ENCODE results near the gene PKMYT1.

Gene PKMYT1

GRCh38 chr16:2942045-2942444, 38.2 kb downstream of the PKMYT1 start:
- Histone ChIP-seq H3K27me3 (ENCODE audit: control insufficient read depth, low read length) (no peaks in the 10 kb centered on the region), H3K4me2 (ENCODE audit: low read length) (no peak overlapping the region), H3K9me3 (ENCODE audit: control insufficient read depth, insufficient read depth, low read length) (no peaks in the 10 kb centered on the region), H3K4me1 (ENCODE audit: control insufficient read depth, low read length) (no peaks in the 10 kb centered on the region), H3K4me3 (ENCODE audit: low read length) (no peak overlapping the region), H3F3A (ENCODE audit: control insufficient read depth, insufficient read depth) (no peaks in the 10 kb centered on the region), H3K9me2 (replicated peaks; ENCODE audit: control insufficient read depth, low read length) (no peaks in the 10 kb centered on the region), H3K79me2 (ENCODE audit: control insufficient read depth, low read length) (no peaks in the 10 kb centered on the region), H4K20me1 (ENCODE audit: control insufficient read depth, insufficient read depth, low read depth, low read length) (no peaks in the 10 kb centered on the region), H3K27ac (ENCODE audit: low read depth, low read length) (no peak overlapping the region), H3K36me3 (ENCODE audit: control insufficient read depth, low read length) (peaks cover 5% of the 10 kb centered on the region; the same call in 1 of the 2 replicates)
- TF ChIP-seq CTCF (IDR thresholded peaks at IDR 0.05; ENCODE audit: low read depth, low read length, poor library complexity, severe bottlenecking) (no peak), EZH2phosphoT487 (IDR thresholded peaks at IDR 0.05; ENCODE audit: borderline replicate concordance, low read length) (no peak)

- no peak overlapping the region for H3K4me2 ChIP-seq (ENCODE audit: low read length)
- H3K36me3 ChIP-seq (ENCODE audit: control insufficient read depth, low read length) = peaks cover 5% of the 10 kb centered on the region; the same call in 1 of the 2 replicates
- TF ChIP-seq EZH2phosphoT487 (IDR thresholded peaks at IDR 0.05; ENCODE audit: borderline replicate concordance, low read length) (no peak), CTCF (IDR thresholded peaks at IDR 0.05; ENCODE audit: low read depth, low read length, poor library complexity, severe bottlenecking) (no peak)
- no peaks in the 10 kb centered on the region for H3K4me1 ChIP-seq (ENCODE audit: control insufficient read depth, low read length)
- no peaks in the 10 kb centered on the region for H3K79me2 ChIP-seq (ENCODE audit: control insufficient read depth, low read length)
- H3K4me3 ChIP-seq (ENCODE audit: low read length) = no peak overlapping the region
- H3K27me3 ChIP-seq (ENCODE audit: control insufficient read depth, low read length) = no peaks in the 10 kb centered on the region
- H3K9me3 ChIP-seq (ENCODE audit: control insufficient read depth, insufficient read depth, low read length) = no peaks in the 10 kb centered on the region
- H3F3A ChIP-seq (ENCODE audit: control insufficient read depth, insufficient read depth) = no peaks in the 10 kb centered on the region
- no peaks in the 10 kb centered on the region for H4K20me1 ChIP-seq (ENCODE audit: control insufficient read depth, insufficient read depth, low read depth, low read length)
- H3K27ac ChIP-seq (ENCODE audit: low read depth, low read length) = no peak overlapping the region
- H3K9me2 ChIP-seq (replicated peaks; ENCODE audit: control insufficient read depth, low read length) = no peaks in the 10 kb centered on the region
Measured at GRCh38 chr16:2939968-2940367, 40.3 kb downstream of the PKMYT1 start.

GRCh38 chr16:2938206-2938605, 42.0 kb downstream of the PKMYT1 start:
- H3F3A ChIP-seq (ENCODE audit: control insufficient read depth, insufficient read depth) = no peaks in the 10 kb centered on the region
- no peaks in the 10 kb centered on the region for H4K20me1 ChIP-seq (ENCODE audit: control insufficient read depth, insufficient read depth, low read depth, low read length)
- H3K4me1 ChIP-seq (ENCODE audit: control insufficient read depth, low read length) = no peaks in the 10 kb centered on the region
- no peaks in the 10 kb centered on the region for H3K9me2 ChIP-seq (replicated peaks; ENCODE audit: control insufficient read depth, low read length)
- no peak overlapping the region for H3K4me3 ChIP-seq (ENCODE audit: low read length)
- no peaks in the 10 kb centered on the region for H3K27me3 ChIP-seq (ENCODE audit: control insufficient read depth, low read length)
- H3K27ac ChIP-seq (ENCODE audit: low read depth, low read length) = no peak overlapping the region
- no peaks in the 10 kb centered on the region for H3K9me3 ChIP-seq (ENCODE audit: control insufficient read depth, insufficient read depth, low read length)
- no peaks in the 10 kb centered on the region for H3K79me2 ChIP-seq (ENCODE audit: control insufficient read depth, low read length)
- H3K36me3 ChIP-seq (ENCODE audit: control insufficient read depth, low read length) = peaks cover 5% of the 10 kb centered on the region; the same call in 1 of the 2 replicates
- no peak for TF ChIP-seq CTCF (IDR thresholded peaks at IDR 0.05; ENCODE audit: low read depth, low read length, poor library complexity, severe bottlenecking)
- no peak for TF ChIP-seq EZH2phosphoT487 (IDR thresholded peaks at IDR 0.05; ENCODE audit: borderline replicate concordance, low read length)
- H3K4me2 ChIP-seq (ENCODE audit: low read length) = no peak overlapping the region

Data from DOHH2 (cell line).